IMR-90 (cell line): ENCODE measurements around the gene XRCC3.
A peak's percentile ranks its signal among the peaks of the same experiment; 100 is the strongest.

ENCODE experiments used
- BHLHE40 ChIP-seq: fragments of 150-350 bp; IDR thresholded peaks from 2 replicates; pipeline ENCODE4 v1.6.1; 2016; ENCODE audit warnings: mild to moderate bottlenecking, low read depth, low read length
- MAFK ChIP-seq: IDR thresholded peaks from 2 replicates; pipeline ENCODE4 v1.6.1; 2012; ENCODE audit warnings: low read depth, low read length, improper control_type of control experiment
- MAZ ChIP-seq: IDR thresholded peaks from 2 replicates; pipeline ENCODE4 v1.6.1; 2012; ENCODE audit warnings: low read depth, mild to moderate bottlenecking, low read length, improper control_type of control experiment, moderate library complexity, borderline replicate concordance
- MXI1 ChIP-seq: IDR thresholded peaks from 2 replicates; pipeline ENCODE4 v1.6.1; 2012; ENCODE audit warnings: low read depth, mild to moderate bottlenecking, low read length, moderate library complexity, borderline replicate concordance
- POLR2A ChIP-seq: IDR thresholded peaks from 2 replicates; pipeline ENCODE4 v1.6.1; 2012; ENCODE audit warnings: mild to moderate bottlenecking, low read depth, low read length
- RAD21 ChIP-seq: IDR thresholded peaks from 2 replicates; pipeline ENCODE4 v1.6.1; 2012; ENCODE audit warnings: low read length, improper control_type of control experiment
- RCOR1 ChIP-seq: IDR thresholded peaks from 2 replicates; pipeline ENCODE4 v1.6.1; 2012; ENCODE audit warnings: mild to moderate bottlenecking, low read length, improper control_type of control experiment; ENCODE audit not compliant: insufficient replicate concordance
- RFX5 ChIP-seq: IDR thresholded peaks from 2 replicates; pipeline ENCODE4 v1.8.0; 2012; ENCODE audit warnings: low read depth, mild to moderate bottlenecking, low read length, moderate library complexity
- SMC3 ChIP-seq: fragments of 150-350 bp; IDR thresholded peaks from 2 replicates; pipeline ENCODE4 v1.6.1; 2016; ENCODE audit warnings: low read depth, mild to moderate bottlenecking, antibody characterized with exemption, low read length, moderate library complexity
- TF ChIP-seq, protein P1 (sequence below): conservative IDR thresholded peaks from 2 replicates; pipeline ENCODE4 v1.5.1; 2012; ENCODE audit warnings: mild to moderate bottlenecking, low read depth, low read length, improper control_type of control experiment
- TF ChIP-seq, protein P2 (sequence below): fragments of 150-350 bp; IDR thresholded peaks from 2 replicates; pipeline ENCODE4 v1.6.1; 2017; ENCODE audit warnings: mild to moderate bottlenecking, antibody characterized with exemption, low read length, low read depth

DNA sequence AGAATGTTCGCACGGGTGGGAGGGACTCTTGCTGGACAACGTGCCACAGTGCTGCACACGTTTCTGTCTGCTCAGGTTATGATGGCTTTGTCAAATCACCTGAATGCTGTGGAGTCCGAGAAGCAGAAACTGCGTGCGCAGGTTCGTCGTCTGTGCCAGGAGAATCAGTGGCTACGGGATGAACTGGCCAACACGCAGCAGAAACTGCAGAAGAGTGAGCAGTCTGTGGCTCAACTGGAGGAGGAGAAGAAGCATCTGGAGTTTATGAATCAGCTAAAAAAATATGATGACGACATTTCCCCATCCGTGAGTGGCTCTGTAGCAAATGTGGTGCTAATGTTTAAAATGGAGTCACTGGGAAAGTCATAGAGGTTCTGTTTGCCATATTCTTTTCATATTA, 57.8 kb downstream of the XRCC3 start:
- TF ChIP-seq POLR2A: no peak
- TF ChIP-seq, protein P1, sequence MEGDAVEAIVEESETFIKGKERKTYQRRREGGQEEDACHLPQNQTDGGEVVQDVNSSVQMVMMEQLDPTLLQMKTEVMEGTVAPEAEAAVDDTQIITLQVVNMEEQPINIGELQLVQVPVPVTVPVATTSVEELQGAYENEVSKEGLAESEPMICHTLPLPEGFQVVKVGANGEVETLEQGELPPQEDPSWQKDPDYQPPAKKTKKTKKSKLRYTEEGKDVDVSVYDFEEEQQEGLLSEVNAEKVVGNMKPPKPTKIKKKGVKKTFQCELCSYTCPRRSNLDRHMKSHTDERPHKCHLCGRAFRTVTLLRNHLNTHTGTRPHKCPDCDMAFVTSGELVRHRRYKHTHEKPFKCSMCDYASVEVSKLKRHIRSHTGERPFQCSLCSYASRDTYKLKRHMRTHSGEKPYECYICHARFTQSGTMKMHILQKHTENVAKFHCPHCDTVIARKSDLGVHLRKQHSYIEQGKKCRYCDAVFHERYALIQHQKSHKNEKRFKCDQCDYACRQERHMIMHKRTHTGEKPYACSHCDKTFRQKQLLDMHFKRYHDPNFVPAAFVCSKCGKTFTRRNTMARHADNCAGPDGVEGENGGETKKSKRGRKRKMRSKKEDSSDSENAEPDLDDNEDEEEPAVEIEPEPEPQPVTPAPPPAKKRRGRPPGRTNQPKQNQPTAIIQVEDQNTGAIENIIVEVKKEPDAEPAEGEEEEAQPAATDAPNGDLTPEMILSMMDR: no peak
- TF ChIP-seq RAD21: no peak
- TF ChIP-seq MAFK: peak; percentile 44; the same call in 1 of the 2 replicates
- TF ChIP-seq SMC3: no peak
- no peak for TF ChIP-seq RFX5
- TF ChIP-seq MXI1: 0 out of 2 replicates have a peak, but pooled peaks have one; percentile 10
- TF ChIP-seq, protein P2, sequence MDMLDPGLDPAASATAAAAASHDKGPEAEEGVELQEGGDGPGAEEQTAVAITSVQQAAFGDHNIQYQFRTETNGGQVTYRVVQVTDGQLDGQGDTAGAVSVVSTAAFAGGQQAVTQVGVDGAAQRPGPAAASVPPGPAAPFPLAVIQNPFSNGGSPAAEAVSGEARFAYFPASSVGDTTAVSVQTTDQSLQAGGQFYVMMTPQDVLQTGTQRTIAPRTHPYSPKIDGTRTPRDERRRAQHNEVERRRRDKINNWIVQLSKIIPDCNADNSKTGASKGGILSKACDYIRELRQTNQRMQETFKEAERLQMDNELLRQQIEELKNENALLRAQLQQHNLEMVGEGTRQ: no peak
- no peak for TF ChIP-seq BHLHE40
- no peak for TF ChIP-seq MAZ
- no peak for TF ChIP-seq RCOR1
